ENCODE results near the gene IL17B. TPM values are rescaled to one million over a fixed set of nuclear protein-coding genes. Genes with fewer than 3 reads are reported as not detected.

Gene IL17B
- polyA plus RNA-seq, 1 donor = 316 TPM

DNA sequence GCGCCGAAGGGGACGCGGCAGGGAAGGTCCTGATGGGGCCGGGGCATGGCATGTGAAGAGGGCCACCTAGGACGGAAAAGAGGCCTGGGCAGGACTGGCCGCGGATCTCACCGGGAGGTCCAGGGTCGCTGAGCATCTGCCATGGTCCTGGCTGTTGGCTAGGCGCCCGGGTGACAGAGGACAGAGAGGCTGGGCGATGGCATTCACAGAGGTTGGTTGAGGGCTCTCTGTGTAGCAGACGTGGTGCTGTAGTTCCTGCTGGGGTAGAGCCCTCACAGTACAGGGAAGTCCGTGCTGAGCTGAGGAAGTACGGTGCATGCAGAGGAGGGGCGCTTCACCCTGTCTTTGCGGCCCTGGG, 20.8 kb downstream of the IL17B start:
- no peak for DNase-seq (ENCODE audit: low read depth)

DNA sequence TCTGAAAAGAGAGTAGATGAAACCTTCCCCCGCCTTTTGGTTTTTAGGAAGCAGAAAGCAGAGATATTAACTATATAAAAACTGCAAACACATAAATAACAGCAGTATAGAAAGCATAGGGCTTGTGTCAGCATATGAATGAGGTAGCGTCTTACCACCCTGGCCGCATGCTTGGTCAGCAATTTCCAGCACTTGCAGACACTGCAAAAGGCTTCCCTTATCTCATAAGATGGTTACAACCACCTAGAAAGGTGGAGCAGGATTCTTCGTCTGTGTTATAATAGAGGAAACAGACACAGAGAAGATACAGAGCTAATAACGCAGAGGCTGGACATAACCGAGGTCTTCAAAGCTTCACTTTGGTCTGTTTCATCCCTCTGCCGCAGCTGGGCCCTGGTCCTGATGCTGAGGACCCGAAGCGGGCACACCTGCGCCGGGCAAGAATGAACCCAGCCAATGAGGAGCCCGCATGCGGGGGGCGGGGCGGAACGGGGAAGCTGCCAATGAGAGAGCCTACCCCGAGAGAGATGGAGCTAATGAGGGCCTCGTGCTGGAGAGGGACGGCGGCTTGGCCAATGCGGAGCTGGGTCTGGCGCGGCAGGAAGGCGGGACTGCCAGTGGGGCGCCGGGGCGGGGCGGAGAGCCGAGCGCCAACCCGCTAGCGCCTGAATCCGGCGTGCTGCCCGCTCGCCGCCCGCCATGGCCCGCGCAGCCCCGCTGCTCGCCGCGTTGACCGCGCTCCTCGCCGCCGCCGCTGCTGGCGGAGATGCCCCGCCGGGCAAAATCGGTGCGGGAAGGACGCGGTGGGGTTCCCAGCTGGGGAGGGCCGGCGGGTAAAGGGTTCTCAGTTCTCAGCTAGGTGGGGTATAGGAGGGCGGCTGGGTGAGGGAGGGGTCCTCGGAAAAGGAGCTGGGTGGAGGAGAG, 21.5 kb downstream of the IL17B start, which contains the start of gene PCYOX1L:
Gene PCYOX1L (plus strand): TSS at position 677 of the 924 bp plus-strand sequence. CDS start 23 bp downstream, at position 700.
- DNase-seq (ENCODE audit: low read depth) = peak; percentile 65

DNA sequence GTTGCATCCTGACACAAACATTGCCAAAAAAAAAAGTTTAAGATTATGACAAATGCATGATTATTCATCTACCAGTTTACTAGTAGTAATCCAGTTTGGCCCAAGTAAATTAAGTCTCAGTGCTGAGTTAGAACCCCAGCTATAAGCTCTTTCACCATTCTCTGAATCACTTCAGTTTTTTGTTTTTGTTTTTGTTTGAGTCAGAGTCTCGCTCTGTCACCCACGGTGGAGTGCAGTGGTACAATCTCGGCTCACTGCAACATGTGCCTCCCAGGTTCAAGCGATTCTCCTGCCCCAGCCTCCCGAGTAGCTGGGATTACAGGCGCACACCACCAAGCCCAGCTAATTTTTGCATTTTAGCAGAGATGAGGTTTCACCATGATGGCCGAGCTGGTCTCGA, 22.7 kb downstream of the IL17B start:
- DNase-seq (ENCODE audit: low read depth) = no peak

DNA sequence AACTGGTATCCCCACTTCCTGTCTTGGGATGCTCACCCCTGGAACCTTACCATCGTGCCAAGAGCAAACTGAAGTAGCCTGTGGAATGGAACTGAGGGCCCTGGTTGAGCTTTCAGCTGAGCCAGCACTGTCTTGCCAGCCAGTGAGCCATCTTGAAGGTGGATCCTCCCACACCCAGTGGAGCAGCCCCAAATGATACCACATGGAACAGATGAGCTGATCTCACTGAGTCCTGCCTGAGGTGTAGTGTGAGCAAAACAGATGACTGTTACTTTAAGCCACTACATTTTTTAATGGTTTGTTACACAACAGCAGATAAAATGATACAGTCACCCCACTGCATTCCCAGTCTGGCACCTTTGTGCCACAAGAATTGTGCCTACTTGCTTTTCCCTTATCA, 23.4 kb downstream of the IL17B start:
- DNase-seq (ENCODE audit: low read depth) = no peak

DNA sequence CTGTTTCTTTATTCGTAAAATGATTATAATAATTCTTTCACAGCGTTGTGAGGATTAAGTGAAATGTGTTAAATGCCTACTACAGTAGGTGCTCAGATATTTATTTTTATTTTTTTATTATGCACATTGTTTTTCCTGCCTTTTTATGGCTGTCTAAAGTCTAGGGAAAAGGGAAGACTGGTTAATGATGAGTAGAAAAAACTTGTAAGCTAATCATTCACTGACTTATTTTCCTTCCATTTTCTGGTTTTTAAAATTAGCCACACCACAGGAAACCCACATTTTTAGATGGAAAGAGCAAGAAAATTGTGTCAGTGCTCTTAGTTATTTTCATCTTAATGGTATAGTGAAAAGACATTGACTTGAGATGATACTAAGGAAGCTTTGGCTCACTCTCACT, 25.2 kb downstream of the IL17B start:
- no peak for DNase-seq (ENCODE audit: low read depth)

DNA sequence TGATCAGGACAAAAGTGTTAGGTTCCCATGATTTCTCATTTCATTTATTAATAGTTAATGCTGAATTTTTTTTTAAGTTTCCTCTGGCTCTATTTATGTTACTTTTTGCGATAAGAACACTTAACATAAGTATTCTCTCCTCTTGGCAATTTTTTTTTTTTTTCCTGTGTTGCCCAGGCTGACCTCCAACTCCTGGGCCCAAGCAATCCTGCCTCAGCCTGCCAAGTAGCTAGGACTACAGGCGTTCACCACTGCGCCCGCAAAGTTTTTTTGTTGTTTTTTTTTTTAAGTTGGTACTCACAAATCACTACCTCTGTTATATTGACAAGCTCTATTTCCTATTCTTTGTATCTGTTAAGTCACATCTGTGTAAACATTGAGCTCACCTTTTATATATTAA, 26.9 kb downstream of the IL17B start:
- no peak for DNase-seq (ENCODE audit: low read depth)

DNA sequence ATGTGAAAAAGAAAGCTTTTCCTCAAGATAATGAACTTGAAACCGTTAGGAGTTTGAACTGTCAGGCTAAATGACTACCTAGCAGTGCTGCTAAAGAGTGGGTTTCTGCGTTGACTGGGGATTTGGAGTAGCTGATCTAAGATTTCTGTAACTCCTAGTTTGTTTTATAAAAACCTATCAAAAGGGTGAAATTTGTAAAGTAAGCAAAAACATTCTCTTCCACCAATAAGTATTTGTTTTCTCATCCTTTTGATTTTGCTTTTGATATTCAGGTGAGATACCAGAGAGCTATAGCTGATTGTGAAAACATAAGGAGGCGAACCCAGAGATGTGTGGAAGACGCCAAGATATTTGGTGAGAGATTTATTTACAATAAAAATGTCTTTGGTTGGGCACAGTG, 29.7 kb downstream of the IL17B start:
- DNase-seq (ENCODE audit: low read depth) = no peak

DNA sequence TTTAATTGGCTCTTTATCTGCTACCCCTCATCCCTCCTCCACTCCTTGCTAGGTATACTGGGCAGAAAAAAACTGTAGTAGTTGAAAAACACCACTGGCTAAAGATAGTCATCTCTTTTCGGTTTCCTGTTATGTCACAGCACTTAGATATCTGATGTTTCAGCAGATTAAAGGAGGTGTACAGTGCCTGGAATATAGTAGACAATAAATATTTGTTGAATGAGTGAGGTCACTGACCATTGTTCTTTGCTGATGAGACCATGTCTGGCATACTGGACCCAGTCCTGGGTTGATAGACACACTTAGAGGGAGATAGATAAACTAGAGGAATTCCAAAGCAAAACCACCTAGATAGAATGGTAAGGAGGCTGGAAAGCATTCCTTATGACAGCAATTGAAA, 30.6 kb downstream of the IL17B start:
- no peak for DNase-seq (ENCODE audit: low read depth)

DNA sequence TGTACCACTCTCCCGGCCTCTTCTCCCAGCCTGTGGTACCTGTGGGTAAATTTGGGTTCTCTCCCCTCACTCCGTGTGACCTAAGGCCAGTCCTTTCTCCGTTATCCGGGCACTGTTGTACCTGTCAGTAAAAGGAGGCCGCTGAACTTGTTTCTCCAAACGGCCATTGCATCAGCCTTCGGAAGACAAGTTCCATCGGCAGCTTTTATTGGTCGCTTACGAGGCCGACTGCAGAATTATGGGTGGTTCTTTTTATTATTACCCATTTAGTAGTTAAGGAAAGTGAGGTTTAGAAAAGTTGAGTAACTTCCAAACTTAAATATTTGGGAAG, 33.2 kb downstream of the IL17B start:
- no peak for DNase-seq (ENCODE audit: low read depth)

DNA sequence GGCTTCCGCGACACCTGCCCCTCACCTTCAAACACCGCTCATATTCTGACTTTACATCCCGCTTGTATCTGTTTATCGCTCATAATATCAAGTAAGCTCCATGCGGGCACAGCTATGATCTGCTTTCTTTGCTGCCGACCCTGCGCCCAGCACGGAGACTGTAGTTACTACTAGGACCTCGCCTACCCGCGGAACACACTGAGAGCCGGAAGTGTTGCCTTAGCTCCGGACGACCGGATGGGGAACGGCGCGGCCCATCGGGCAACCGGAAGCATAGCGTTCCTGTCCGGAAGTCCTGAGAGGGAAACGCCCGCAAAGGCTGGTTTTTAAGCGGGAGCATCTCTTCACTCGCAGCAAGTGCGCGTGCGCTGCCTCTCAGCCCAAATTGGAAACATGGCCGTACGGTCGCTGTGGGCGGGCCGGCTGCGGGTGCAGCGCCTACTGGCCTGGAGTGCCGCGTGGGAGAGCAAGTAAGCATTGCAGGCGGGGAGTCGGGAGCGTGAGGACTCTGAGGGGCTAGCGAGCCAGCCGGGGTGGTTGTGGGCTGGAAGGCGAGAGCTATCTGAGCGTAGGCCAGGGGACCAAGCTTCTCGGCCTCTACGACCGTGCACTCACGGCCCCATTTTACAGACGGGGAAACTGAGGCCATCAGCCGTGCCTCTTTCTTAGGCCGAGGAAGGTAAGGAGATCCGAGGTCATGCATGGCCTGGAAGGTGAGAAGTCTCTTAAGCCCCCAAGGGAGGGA, 33.8 kb downstream of the IL17B start, which contains the start of gene GRPEL2:
Gene GRPEL2 (plus strand): TSS at position 353 of the 745 bp plus-strand sequence. CDS start 41 bp downstream, at position 394.
- DNase-seq (ENCODE audit: low read depth) = peak; percentile 94

DNA sequence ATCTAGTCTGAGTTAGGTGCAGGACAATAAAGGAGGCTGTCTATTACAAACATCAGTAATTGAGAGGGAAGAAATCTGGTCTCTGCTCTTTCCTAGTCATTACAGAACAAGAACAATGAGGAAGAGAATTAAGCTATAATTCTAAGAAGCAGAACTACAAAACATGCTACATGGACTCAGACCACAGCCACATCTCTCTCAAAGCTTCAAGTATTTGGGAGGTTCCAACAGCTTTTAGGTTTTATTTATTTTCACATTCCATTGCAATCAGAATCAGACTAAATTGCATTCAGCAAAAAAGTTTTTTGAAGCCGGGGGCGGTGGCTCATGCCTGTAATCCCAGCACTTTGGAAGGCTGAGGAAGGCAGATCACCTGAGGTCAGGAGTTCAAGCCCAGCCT, 34.9 kb downstream of the IL17B start:
- no peak for DNase-seq (ENCODE audit: low read depth)

DNA sequence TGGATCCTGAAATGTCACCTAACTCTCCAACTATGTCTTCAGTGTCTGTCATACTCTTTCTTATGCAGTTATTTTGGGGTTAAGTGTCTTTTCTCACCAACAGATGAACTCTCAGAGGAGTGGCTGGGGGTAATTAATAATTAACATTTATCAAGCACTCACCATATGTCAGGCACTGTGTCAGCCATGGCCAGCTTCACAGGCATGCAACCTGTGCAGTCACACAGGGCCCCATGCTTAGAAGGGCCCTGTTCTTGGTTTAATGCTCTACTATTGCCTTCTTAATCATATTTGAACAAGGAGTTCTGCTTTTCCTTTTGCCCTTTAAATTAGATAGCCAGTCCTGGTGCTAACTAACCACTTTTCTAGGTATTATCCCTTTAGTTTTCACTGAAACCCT, 37.2 kb downstream of the IL17B start:
- DNase-seq (ENCODE audit: low read depth) = no peak

DNA sequence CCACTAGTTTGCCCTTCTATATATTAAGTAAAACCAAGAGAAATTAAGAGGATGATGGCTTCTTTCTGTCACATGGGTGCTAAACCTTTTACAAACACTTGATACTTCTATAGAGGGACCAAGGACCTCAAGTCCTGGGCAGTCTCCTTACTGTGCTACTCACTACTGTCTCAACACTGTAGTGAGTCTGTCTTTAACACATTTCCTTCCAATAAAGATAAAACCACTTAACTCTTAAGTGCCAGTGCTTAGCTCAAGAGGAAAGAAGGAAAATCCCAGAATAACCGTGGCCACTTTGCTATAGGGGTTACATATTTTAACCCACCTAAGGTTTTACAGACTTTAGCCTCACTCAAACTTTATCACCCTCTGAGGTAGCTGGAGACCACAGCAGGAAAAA, 38.2 kb downstream of the IL17B start:
- DNase-seq (ENCODE audit: low read depth) = no peak

DNA sequence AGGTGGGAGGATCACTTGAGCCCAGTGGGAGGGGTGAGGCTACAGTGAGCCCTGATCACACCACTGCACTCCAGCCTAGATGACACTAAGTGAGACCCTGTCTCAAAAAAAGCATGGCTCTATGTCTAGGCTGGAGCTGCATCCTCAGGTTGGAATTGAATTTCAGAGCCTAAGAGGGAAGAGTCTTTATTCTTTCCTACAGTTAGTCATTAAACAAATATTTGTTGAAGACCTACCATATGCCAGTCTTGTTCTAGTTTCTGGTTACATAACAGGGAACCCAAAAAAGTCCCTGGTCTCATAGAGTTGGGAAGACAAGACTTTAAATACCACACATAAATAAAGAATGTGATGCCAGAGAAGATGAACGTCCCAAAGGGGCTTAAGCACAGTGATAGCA, 40.7 kb downstream of the IL17B start:
- DNase-seq (ENCODE audit: low read depth) = no peak

DNA sequence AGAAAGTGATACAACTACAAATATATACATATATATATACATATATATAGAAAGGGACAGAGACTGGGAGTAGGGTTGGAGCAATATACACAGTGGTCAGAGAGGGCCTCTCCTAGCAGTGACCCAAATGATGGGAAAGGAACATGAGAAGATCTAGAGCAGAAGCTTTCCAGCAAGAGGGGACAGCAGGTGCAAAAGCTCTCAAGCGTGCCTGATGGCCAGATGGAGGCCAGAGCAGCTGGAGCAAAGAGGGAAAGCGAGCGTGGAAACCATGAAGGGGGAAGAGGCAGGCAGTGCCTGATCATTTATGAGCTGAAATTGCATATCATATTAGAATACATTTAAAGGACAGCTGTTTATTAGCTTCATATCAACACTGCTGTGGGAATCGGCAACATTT, 41.4 kb downstream of the IL17B start:
- no peak for DNase-seq (ENCODE audit: low read depth)

DNA sequence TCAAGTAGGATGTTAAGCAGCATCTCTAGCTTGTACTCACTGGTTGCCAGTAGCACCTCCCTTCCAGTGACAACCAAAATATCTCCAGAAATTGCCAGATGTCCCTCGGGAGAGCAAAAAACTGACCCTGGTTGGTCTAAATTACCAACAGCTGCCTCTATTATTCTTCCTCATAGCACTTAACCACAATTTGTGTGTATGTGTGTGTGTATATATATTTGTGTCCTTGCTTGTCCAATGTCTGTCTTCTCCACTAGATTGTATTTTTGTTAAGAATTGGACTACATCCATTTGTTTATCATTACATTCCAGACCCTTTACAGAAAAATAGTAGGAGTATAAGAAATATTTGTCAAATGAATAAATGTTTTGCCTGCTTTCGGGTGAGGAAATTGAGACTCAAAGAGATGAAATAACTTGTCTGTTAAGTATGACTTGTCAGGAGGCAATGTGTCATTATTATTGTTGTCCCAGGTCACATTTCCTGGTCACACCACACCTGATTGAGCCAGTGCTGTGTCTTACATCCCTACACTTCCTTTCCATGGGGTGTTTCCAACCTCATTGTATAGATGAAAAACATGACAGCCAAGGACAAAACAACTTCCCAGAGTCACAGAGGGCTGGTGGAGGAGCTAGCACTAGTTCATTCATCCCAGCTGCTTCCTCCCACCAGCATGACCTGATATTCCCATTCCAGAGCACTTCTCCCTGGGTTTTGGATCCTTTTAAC, 45.2 kb downstream of the IL17B start:
- no peak for DNase-seq (ENCODE audit: low read depth)

DNA sequence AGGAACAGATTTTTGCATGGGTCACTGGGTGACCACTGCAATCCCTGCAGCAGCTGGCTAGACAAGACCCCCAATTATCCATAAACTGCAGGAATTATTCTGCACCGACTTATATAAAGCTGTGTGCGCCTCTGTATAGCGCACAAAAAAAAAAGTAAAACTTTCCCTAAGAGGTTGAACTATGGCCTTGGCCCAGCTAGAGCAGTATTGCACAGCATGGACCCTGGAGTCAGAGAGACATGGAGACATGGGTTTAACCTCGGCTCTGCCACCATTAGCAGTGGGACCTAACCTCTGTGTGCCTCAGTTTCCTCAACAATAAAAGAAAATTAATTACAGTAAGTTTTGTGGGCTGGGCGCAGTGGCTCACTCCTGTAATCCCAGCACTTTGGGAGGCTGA, 50.9 kb downstream of the IL17B start:
- no peak for DNase-seq (ENCODE audit: low read depth)

DNA sequence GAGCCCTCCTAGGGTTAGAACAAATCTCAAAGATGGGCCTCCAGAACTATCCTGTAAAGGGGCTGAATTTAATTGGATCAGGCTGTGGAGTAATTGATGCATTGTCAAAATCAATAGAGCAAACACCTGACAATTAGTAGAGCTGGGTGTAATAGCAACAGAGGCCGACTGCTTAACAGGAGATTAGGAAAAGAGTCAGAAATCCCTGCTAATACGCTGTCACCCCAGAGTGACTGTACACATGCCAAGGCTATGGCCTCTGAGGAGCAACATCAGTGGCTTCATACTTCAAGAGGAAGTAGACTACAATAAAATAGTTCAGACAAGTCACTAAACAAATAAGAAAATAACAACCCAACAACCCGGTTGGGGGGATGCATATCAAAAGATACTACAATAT, 52.5 kb downstream of the IL17B start:
- no peak for DNase-seq (ENCODE audit: low read depth)

DNA sequence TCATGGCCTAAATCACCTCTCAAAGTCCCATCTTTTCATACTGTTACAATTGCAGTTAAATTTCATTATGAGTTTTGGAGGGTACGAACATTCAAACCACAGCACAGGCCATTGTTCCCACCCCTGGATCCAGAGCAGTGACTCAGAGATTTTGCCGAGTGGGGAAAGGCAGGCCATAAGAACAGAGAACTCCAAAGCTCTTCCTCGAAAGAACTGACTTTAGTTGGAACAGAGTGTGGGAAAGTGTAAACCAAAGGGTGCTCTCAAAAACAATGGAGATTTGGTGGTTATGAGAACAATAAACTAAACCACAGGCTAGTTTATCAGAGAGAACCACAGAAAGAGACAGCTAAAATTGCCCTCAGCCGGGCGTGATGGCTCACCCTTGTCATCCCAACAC, 53.2 kb downstream of the IL17B start:
- no peak for DNase-seq (ENCODE audit: low read depth)

DNA sequence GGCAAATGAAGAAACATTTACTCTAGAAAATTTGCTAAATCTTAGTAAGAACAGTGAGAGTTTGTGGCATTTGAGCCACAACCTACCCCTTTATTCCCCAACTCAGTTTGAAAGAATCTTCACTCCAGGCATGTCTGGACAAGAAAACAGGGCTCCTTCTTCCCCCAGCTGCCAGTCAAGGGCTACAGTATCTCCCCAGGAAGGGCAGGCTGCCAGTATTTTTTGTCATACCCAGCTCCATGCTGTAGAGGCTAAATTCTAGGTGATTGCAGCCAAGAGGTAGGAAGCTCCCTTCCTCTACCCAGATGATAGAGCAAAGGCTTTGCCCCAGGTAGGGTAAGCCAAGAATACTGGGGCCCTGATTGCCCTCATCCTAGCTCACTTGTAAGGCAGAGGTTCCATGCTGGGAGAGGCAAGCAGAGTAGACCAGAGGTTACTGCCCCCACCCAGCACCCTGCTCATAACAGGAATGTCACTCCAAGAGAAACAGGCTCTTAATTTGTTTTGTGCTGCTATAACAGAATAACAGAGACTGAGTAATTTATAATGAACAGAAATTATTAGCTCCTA, 53.8 kb downstream of the IL17B start:
- DNase-seq (ENCODE audit: low read depth) = no peak

DNA sequence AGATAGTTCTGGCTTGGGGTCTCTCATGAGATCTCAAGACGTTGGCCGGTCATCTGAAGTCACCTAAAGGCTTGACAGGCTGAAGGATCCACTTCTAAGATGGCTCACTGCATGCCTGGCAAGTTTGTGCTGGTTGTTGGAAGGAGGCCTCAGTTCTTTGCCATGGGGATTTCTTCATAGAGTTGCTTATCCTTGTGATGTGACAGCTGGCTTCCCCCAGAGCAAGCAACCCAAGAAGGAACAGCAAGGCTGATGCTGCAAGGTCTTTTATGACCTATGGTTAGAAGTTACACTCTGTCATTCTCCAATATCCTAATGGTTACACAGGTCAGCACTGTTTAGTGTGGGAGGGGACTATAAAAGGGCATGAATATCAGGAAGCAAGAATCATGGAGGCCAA, 54.5 kb downstream of the IL17B start:
- DNase-seq (ENCODE audit: low read depth) = no peak

All from forelimb muscle (tissue), 1 donor.